GM18505 (cell line): ENCODE results near the gene ALPI.

Experiments used
- ATAC-seq: cut with Tn5 transposase; IDR thresholded peaks from one replicate; pipeline ENCODE4 v1.9.1; 2021; ENCODE audit not compliant: unreplicated experiment
- POLR2A ChIP-seq: IDR thresholded peaks from 4 replicates; pipeline ENCODE4 v1.6.1; 2011; ENCODE audit warnings: borderline replicate concordance; ENCODE audit not compliant: insufficient read depth, insufficient read length; ENCODE audit errors: extremely low read depth

ALPI gene

GRCh38 chr2:232458661-232459418 is 2.9 kb downstream of the ALPI start:
- no peak for ATAC-seq
- TF ChIP-seq POLR2A: no peak

- no peak for ATAC-seq
- no peak for TF ChIP-seq POLR2A
Observed at GRCh38 chr2:232459419-232460035, 3.6 kb downstream of the ALPI start.

GRCh38 chr2:232460171-232460570 is 4.2 kb downstream of the ALPI start:
- no peak for TF ChIP-seq POLR2A

GRCh38 chr2:232463701-232464543 is 8.0 kb downstream of the ALPI start:
- no peak for TF ChIP-seq POLR2A
- no peak for ATAC-seq

More at GRCh38 chr2:232460171-232460570, 4.2 kb downstream of the ALPI start:
- no peak for ATAC-seq

- ATAC-seq: no peak
- TF ChIP-seq POLR2A: no peak
Observed at GRCh38 chr2:232464544-232464885, 8.6 kb downstream of the ALPI start.

- no peak for ATAC-seq
- no peak for TF ChIP-seq POLR2A
Observed at GRCh38 chr2:232465061-232465460, 9.1 kb downstream of the ALPI start.

- no peak for ATAC-seq
- no peak for TF ChIP-seq POLR2A
Observed at GRCh38 chr2:232466221-232466620, 10.3 kb downstream of the ALPI start.

GRCh38 chr2:232473467-232473890 is 17.5 kb downstream of the ALPI start:
- ATAC-seq: no peak
- no peak for TF ChIP-seq POLR2A

GRCh38 chr2:232476045-232476444 is 20.1 kb downstream of the ALPI start:
- TF ChIP-seq POLR2A: no peak
- no peak for ATAC-seq

- TF ChIP-seq POLR2A: no peak
- ATAC-seq: no peak
Observed at GRCh38 chr2:232476791-232477190, 20.8 kb downstream of the ALPI start.

GRCh38 chr2:232477751-232478510 is 22.0 kb downstream of the ALPI start:
- ATAC-seq: no peak
- TF ChIP-seq POLR2A: no peak

GRCh38 chr2:232478571-232479340 is 22.8 kb downstream of the ALPI start:
- ATAC-seq: no peak
- no peak for TF ChIP-seq POLR2A
